ENCODE results near the gene FEV. TPM values are rescaled to one million over a fixed set of nuclear protein-coding genes. Genes with fewer than 3 reads are reported as not detected.

Gene FEV
- total RNA-seq (not detected), polyA plus RNA-seq (not detected), total RNA-seq (not detected)

- ChIA-PET CTCF (no interaction called here), POLR2A (no interaction called here)
- no peaks in the 10 kb centered on the region for H3K9me3 Mint-ChIP-seq
- H3K4me3 ChIP-seq (ENCODE audit: low read length): no peak within 1 kb of the TSS
- peaks cover 14 to 38% (median 22%) of the 10 kb centered on the region in 7 donors for H3K4me1 Mint-ChIP-seq
- H3K36me3 Mint-ChIP-seq: peaks cover 0 to 2% (median 0%) of the 10 kb centered on the region in 5 donors
- H3K27me3 Mint-ChIP-seq: peaks cover 68 to 85% (median 74%) of the 10 kb centered on the region in 5 donors
- H3K9me3 ChIP-seq (ENCODE audit: control insufficient read depth in 2 of 3, low read length in 3 of 3): no peaks in the 10 kb centered on the region
- DNase-seq: no peak
- H3K36me3 ChIP-seq (ENCODE audit: control insufficient read depth in 2 of 3, insufficient read depth in 3 of 3, low read length in 3 of 3): no peaks in the 10 kb centered on the region
- H3K27ac ChIP-seq (ENCODE audit: low read depth, low read length): no peak within 1 kb of the TSS
- peak within 1 kb of the TSS in 1 of 9 donors; percentile 58 for H3K27ac Mint-ChIP-seq
- no peak for ATAC-seq
- intact Hi-C loops (cut with micrococcal nuclease): no loop called here
- H3K4me1 ChIP-seq (ENCODE audit: control insufficient read depth in 2 of 2, insufficient read depth in 2 of 2, low read length in 2 of 2): peaks cover 10 to 20% of the 10 kb centered on the region in 2 donors
- peak within 1 kb of the TSS in 7 of 10 donors; percentile 7 to 79 (median 63) for H3K4me3 Mint-ChIP-seq
- H3K27me3 ChIP-seq (ENCODE audit: control insufficient read depth in 2 of 2, insufficient read depth in 2 of 2, low read length in 2 of 2): peaks cover 18 to 44% of the 10 kb centered on the region in 2 donors
Observed at GRCh38 chr2:218985021-218985324, at the start of gene FEV. Gene FEV, minus strand, starts transcription at chr2:218985184. Its CDS starts 109 bp downstream, at chr2:218985075.

- H3K4me3 ChIP-seq (ENCODE audit: low read length): no peak overlapping the region
- H3K27me3 Mint-ChIP-seq: peaks cover 27 to 56% (median 38%) of the 10 kb centered on the region in 5 donors
- intact Hi-C loops (cut with micrococcal nuclease): no loop called here
Observed at GRCh38 chr2:219032051-219032745, 47.2 kb upstream of the FEV start.

GRCh38 chr2:219031005-219031738 lies 46.2 kb upstream of the FEV start:
- H3K36me3 Mint-ChIP-seq: no peaks in the 10 kb centered on the region
- DNase-seq (no peak), ATAC-seq (no peak)
- H3K4me3 ChIP-seq (ENCODE audit: low read length): no peak overlapping the region
- intact Hi-C loops (cut with micrococcal nuclease): no loop called here
- no peak overlapping the region for H3K27ac Mint-ChIP-seq
- H3K27ac ChIP-seq (ENCODE audit: low read depth, low read length): no peak overlapping the region
- H3K36me3 ChIP-seq (ENCODE audit: control insufficient read depth in 2 of 3, insufficient read depth in 3 of 3, low read length in 3 of 3): no peaks in the 10 kb centered on the region
- H3K4me1 Mint-ChIP-seq: no peaks in the 10 kb centered on the region
- peaks cover 21 to 48% (median 37%) of the 10 kb centered on the region in 5 donors for H3K27me3 Mint-ChIP-seq
- POLR2A ChIA-PET: interaction anchor here (0.6 kb wide), 1 partner anchor 201 kb away, joined by 3 read pairs; no protein-coding TSS in a partner anchor
- CTCF ChIA-PET: interaction anchor here (0.6 to 2.5 kb wide), 4 partner anchors 10 to 399 kb away, joined by 3 to 12 read pairs (median 6); partner anchors contain the start of gene CFAP65
- peaks cover 0 to 3% of the 10 kb centered on the region in 2 donors for H3K27me3 ChIP-seq (ENCODE audit: control insufficient read depth in 2 of 2, insufficient read depth in 2 of 2, low read length in 2 of 2)
- H3K9me3 ChIP-seq (ENCODE audit: control insufficient read depth in 2 of 3, low read length in 3 of 3): no peaks in the 10 kb centered on the region
- H3K9me3 Mint-ChIP-seq: no peaks in the 10 kb centered on the region
- no peak overlapping the region for H3K4me3 Mint-ChIP-seq
- H3K4me1 ChIP-seq (ENCODE audit: control insufficient read depth in 2 of 2, insufficient read depth in 2 of 2, low read length in 2 of 2): no peaks in the 10 kb centered on the region

More at GRCh38 chr2:219032051-219032745, 47.2 kb upstream of the FEV start:
- Histone ChIP-seq H3K4me1 (ENCODE audit: control insufficient read depth in 2 of 2, insufficient read depth in 2 of 2, low read length in 2 of 2) (no peaks in the 10 kb centered on the region), H3K27me3 (ENCODE audit: control insufficient read depth in 2 of 2, insufficient read depth in 2 of 2, low read length in 2 of 2) (peaks cover 0 to 3% of the 10 kb centered on the region in 2 donors), H3K9me3 (ENCODE audit: control insufficient read depth in 2 of 3, low read length in 3 of 3) (no peaks in the 10 kb centered on the region), H3K27ac (ENCODE audit: low read depth, low read length) (no peak overlapping the region), H3K36me3 (ENCODE audit: control insufficient read depth in 2 of 3, insufficient read depth in 3 of 3, low read length in 3 of 3) (no peaks in the 10 kb centered on the region)
- ChIA-PET CTCF (no interaction called here), POLR2A (no interaction called here)
- no peak for DNase-seq
- H3K27ac Mint-ChIP-seq: no peak overlapping the region
- no peaks in the 10 kb centered on the region for H3K9me3 Mint-ChIP-seq
- ATAC-seq: no peak
- no peaks in the 10 kb centered on the region for H3K4me1 Mint-ChIP-seq
- H3K4me3 Mint-ChIP-seq: no peak overlapping the region
- no peaks in the 10 kb centered on the region for H3K36me3 Mint-ChIP-seq

- Mint-ChIP-seq H3K27me3 (peaks cover 21 to 42% (median 34%) of the 10 kb centered on the region in 5 donors), H3K9me3 (no peaks in the 10 kb centered on the region), H3K27ac (no peak overlapping the region), H3K36me3 (no peaks in the 10 kb centered on the region), H3K4me3 (no peak overlapping the region), H3K4me1 (no peaks in the 10 kb centered on the region)
- Histone ChIP-seq H3K27ac (ENCODE audit: low read depth, low read length) (no peak overlapping the region), H3K36me3 (ENCODE audit: control insufficient read depth in 2 of 3, insufficient read depth in 3 of 3, low read length in 3 of 3) (no peaks in the 10 kb centered on the region), H3K27me3 (ENCODE audit: control insufficient read depth in 2 of 2, insufficient read depth in 2 of 2, low read length in 2 of 2) (peaks cover 0 to 3% of the 10 kb centered on the region in 2 donors), H3K4me3 (ENCODE audit: low read length) (no peak overlapping the region), H3K9me3 (ENCODE audit: control insufficient read depth in 2 of 3, low read length in 3 of 3) (no peaks in the 10 kb centered on the region), H3K4me1 (ENCODE audit: control insufficient read depth in 2 of 2, insufficient read depth in 2 of 2, low read length in 2 of 2) (no peaks in the 10 kb centered on the region)
- intact Hi-C loops (cut with micrococcal nuclease): no loop called here
- POLR2A ChIA-PET: interaction anchor here (0.6 kb wide), 1 partner anchor 202 kb away, joined by 3 read pairs; no protein-coding TSS in a partner anchor
- CTCF ChIA-PET: interaction anchor here (0.7 to 2.5 kb wide), 11 partner anchors 10 to 318 kb away, joined by 3 to 12 read pairs (median 4); partner anchors contain the start of gene CFAP65
- ATAC-seq (peak; percentile 9), DNase-seq (no peak)
Observed at GRCh38 chr2:219030177-219030940, 45.4 kb upstream of the FEV start.

DNA sequence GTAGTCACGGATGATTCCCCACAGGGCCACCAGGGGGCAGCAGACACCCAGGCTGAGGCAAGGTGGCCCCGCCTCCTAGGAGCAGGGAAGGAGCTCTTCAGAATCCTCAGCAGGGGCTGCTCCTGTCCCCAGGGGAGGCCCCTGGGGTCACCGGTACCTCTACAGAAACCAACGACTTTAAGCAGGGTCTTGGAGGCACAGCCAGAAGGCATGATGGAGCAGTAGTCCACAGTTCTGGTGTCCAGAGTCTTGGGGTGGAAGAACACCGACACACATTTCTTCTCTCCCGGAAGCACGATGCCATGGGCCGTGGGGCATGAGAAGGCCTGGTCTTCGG lies 44.8 kb upstream of the FEV start:
- ATAC-seq: peak; percentile 90
- H3K36me3 Mint-ChIP-seq: no peaks in the 10 kb centered on the region
- H3K27me3 ChIP-seq (ENCODE audit: control insufficient read depth in 2 of 2, insufficient read depth in 2 of 2, low read length in 2 of 2): peaks cover 0 to 3% of the 10 kb centered on the region in 2 donors
- no peaks in the 10 kb centered on the region for H3K9me3 Mint-ChIP-seq
- H3K9me3 ChIP-seq (ENCODE audit: control insufficient read depth in 2 of 3, low read length in 3 of 3): no peaks in the 10 kb centered on the region
- no peak overlapping the region for H3K4me3 ChIP-seq (ENCODE audit: low read length)
- no peak overlapping the region for H3K27ac ChIP-seq (ENCODE audit: low read depth, low read length)
- DNase-seq: peak; percentile 60 to 79 (median 71)
- no peaks in the 10 kb centered on the region for H3K4me1 ChIP-seq (ENCODE audit: control insufficient read depth in 2 of 2, insufficient read depth in 2 of 2, low read length in 2 of 2)
- H3K36me3 ChIP-seq (ENCODE audit: control insufficient read depth in 2 of 3, insufficient read depth in 3 of 3, low read length in 3 of 3): no peaks in the 10 kb centered on the region
- no peak overlapping the region for H3K4me3 Mint-ChIP-seq
- POLR2A ChIA-PET: no interaction called here
- CTCF ChIA-PET: interaction anchor here (0.7 to 2.5 kb wide), 11 partner anchors 11 to 318 kb away, joined by 3 to 12 read pairs (median 4); partner anchors contain the start of gene CFAP65
- peaks cover 21 to 41% (median 28%) of the 10 kb centered on the region in 5 donors for H3K27me3 Mint-ChIP-seq
- no peaks in the 10 kb centered on the region for H3K4me1 Mint-ChIP-seq
- peak overlapping the region in 1 of 9 donors; percentile 14 for H3K27ac Mint-ChIP-seq
- intact Hi-C loops (cut with micrococcal nuclease): loop anchor here (1.0 kb wide), 4 partner anchors 29 to 176 kb away; no protein-coding TSS in a partner anchor
